Superior temporal gyrus (tissue), 1 donor: ENCODE measurements around the gene TIMELESS.
"Not testable (repeated sequence)": the region's sequence is repeated elsewhere in the genome, so short reads cannot be mapped to it uniquely, and the experiment has no call there.

ENCODE experiments used
- DNase-seq: peaks from one replicate; pipeline ENCODE4 v3.0.0-alpha.2; 2016; ENCODE audit errors: extremely low spot score

Gene TIMELESS, protein sequence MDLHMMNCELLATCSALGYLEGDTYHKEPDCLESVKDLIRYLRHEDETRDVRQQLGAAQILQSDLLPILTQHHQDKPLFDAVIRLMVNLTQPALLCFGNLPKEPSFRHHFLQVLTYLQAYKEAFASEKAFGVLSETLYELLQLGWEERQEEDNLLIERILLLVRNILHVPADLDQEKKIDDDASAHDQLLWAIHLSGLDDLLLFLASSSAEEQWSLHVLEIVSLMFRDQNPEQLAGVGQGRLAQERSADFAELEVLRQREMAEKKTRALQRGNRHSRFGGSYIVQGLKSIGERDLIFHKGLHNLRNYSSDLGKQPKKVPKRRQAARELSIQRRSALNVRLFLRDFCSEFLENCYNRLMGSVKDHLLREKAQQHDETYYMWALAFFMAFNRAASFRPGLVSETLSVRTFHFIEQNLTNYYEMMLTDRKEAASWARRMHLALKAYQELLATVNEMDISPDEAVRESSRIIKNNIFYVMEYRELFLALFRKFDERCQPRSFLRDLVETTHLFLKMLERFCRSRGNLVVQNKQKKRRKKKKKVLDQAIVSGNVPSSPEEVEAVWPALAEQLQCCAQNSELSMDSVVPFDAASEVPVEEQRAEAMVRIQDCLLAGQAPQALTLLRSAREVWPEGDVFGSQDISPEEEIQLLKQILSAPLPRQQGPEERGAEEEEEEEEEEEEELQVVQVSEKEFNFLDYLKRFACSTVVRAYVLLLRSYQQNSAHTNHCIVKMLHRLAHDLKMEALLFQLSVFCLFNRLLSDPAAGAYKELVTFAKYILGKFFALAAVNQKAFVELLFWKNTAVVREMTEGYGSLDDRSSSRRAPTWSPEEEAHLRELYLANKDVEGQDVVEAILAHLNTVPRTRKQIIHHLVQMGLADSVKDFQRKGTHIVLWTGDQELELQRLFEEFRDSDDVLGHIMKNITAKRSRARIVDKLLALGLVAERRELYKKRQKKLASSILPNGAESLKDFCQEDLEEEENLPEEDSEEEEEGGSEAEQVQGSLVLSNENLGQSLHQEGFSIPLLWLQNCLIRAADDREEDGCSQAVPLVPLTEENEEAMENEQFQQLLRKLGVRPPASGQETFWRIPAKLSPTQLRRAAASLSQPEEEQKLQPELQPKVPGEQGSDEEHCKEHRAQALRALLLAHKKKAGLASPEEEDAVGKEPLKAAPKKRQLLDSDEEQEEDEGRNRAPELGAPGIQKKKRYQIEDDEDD

DNA sequence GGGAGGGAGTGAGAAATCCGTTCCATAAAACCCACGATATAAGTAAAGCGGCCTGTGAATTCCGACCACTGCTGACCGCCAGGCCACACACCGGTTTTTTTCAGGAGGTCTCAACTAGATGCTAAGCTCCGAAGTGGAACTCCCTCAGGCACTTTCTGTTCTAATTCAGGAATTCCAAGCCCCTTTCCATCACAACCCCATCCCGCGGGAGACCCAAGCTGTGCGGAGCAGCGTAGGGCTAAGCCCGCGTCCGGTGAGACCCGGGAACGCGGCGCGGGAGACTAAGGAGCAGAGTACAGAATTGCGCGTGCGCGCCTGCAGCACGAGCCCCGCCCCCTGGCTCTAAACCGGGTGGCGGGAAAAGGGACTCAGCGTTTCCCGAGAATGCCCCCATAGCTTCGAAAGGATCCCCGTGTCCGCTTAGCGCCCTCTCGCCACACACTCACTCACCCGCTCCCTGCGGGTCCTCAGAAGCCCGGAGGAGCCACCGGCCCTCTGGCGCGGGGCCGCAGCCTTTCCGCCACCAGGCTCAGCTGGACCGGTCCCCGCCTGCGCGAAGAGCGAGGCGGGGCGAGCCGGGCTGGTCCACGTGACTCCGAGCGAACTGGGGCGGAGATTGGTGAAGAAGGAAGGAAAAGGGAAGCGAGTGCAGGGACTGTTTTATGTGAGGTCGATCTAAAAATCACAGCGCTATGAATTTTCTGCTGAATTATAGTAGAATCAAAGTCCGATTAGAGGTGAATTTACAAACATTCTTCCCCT is at the start of gene TIMELESS:
Gene TIMELESS (minus strand): TSS at position 567 of the 762 bp plus-strand sequence. CDS start 15,256 bp downstream, outside the sequence.
- peak; percentile 96 for DNase-seq

- not testable (repeated sequence) for DNase-seq
Observed at GRCh38 chr12:56498126-56498902, 49.1 kb upstream of the TIMELESS start.

- DNase-seq: peak; percentile 36
Observed at GRCh38 chr12:56496704-56497103, 47.5 kb upstream of the TIMELESS start.

GRCh38 chr12:56494481-56494880 is 45.3 kb upstream of the TIMELESS start:
- DNase-seq: not testable (repeated sequence)

DNA sequence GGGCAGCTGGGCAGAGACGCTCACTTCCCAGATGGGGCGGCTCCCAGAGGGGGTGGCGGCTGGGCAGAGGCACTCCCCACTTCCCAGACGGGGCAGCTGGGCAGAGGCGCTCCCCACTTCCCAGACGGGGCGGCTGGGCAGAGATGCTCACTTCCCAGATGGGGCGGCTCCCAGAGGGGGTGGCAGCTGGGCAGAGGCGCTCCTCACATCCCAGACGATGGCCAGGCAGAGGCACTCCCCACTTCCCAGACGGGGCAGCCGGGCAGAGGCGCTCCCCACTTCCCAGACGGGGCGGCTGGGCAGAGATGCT is 44.8 kb upstream of the TIMELESS start:
- not testable (repeated sequence) for DNase-seq

- DNase-seq: not testable (repeated sequence)
Observed at GRCh38 chr12:56493409-56494105, 44.3 kb upstream of the TIMELESS start.

DNA sequence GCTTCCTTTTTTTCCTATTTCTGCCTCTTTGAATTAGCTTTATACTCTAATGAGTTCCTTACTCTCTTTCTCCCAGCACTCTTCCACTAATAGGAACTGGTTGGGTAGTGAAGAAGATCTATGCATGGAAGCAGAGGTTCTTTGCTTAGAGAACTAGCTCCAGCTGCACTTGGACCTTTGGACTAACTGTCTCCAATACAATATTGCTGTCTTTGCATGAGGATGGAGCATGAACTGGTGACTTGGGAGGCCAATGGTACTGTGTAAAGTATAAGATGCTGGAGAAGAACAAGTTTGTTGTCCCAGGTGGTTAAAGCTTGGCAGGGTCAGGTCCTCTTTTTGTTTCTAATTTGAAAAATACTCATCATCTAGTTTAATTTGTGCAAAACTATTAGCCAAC is 41.1 kb upstream of the TIMELESS start:
- no peak for DNase-seq

DNA sequence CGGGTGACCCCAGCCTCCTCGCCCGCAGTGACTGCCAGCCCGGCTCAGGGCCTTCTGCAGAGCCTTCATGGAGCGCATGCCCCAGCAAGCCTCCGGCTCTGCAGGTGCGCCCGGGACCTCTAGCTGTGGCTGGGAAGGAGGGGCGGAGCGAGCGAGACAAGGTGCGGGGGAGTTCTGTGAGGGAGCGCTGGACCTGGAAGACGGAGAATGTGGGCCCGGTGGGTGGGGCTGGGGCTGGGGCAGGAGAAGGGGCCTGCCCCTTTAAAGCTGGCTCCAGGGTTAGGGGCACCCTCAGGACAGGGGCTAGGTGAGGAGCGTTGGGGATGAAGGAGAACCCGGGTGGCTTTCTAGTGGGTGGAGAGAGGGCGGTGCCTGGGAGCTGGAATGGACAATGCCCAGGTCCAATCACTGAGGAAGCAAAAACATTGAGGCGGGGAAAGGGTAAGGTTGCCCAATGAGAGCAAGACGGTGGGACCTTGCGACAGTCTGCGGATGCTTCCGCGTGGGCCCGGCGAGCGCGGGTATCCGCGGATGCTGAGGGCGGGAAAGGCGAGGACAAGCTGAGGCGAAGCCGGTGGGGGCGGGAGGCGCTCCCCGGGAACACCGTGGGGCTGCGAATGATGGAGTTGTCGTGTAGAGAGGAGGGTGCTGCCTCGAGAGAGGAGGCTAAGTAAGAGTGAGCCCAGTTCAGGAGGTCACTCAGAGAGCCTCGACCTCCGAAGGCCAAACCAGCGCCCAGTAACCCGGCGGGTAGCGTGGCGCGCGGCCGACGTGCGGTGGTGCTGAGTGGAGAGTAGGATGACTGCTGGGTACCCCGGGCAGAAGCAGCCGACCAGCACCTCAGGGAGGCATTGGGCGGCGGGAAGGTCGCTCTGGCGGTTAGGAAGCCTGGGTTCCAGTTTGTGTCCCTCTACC is 39.1 kb upstream of the TIMELESS start, which contains the start of gene GLS2:
Gene GLS2 (minus strand): TSS at position 121 of the 915 bp plus-strand sequence. CDS start 43 bp downstream, at position 78.
- peak; percentile 84 for DNase-seq

- DNase-seq: no peak
Observed at GRCh38 chr12:56487448-56488040, 38.3 kb upstream of the TIMELESS start.

GRCh38 chr12:56486694-56487093 is 37.5 kb upstream of the TIMELESS start:
- no peak for DNase-seq

GRCh38 chr12:56484566-56484965 is 35.3 kb upstream of the TIMELESS start:
- DNase-seq: no peak

GRCh38 chr12:56479625-56480024 is 30.4 kb upstream of the TIMELESS start:
- DNase-seq: no peak

- no peak for DNase-seq
Observed at GRCh38 chr12:56477521-56478225, 28.4 kb upstream of the TIMELESS start.

GRCh38 chr12:56476972-56477432 is 27.8 kb upstream of the TIMELESS start:
- DNase-seq: no peak

DNA sequence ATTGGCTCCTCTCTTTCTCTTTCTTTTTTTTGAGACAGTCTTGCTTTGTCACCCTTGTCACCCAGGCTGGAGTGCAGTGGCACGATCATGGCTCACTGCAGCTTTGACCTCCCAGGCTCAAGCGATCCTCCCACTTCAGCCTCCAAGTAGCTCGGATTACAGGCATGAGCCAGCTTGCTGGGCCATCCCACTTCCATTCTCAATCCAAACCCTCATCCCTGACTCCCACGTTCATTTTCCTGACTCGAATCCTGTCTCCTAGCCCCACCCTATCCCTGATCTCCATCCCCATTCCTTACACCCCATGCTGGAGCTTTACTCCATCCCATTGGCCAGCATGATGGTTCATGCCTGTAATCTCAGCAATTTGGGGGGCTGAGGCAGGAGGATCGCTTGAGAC is 26.9 kb upstream of the TIMELESS start:
- DNase-seq: no peak

DNA sequence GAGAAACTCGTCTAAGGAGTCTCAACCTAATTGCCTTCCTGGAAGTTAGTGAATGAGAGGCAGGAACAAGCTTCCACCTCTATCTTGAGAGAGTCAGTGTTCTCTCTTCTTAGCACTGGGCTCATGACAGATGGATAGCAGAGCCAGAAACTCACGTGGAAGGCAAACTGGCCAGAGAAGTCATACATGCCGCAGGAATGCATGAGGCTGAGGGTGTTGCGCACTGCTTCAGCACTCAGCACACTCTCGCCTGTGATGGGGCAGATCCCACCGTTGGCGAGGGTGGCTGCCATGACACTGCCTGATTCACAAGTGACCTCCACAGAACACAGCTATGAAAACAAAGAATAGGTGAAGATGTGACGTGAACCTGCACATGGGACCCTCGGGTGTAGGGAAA is 25.2 kb upstream of the TIMELESS start:
- no peak for DNase-seq
